Heart left ventricle (tissue), 13 donors: ENCODE data around the gene MPHOSPH6.

ENCODE experiments used
- POLR2A ChIP-seq, 2 donors: fragments of 450-650 bp; IDR thresholded peaks; one replicate each; pipeline ENCODE4 v1.6.1; 2017; ENCODE audit warnings: antibody characterized with exemption in 2 of 2, mild to moderate bottlenecking in 2 of 2, moderate library complexity in 2 of 2
- TF ChIP-seq, protein P1 (sequence below), 12 donors: fragments of 200-600 bp; sonication (generic) in 4 of 12; IDR thresholded peaks; one replicate each; pipeline versions ENCODE4 v1.5.0 to v1.8.0; 2018 to 2022; ENCODE audit warnings: antibody characterized with exemption in 12 of 12, mild to moderate bottlenecking in 5 of 12
- donor health status: ischemic (EF 13 %, LVEDD 7.1; RV severe dilation, severe dysfunction).
- donor health status: DM: no; HTN: yes; CAD: no.
- donor health status: DM: no; HTN: no; CAD: no.
- donor health status: ischemic (EF 25% LVEDD 6.9; RV normal size, moderate dysfunction).
- donor health status: ischemic (EF 25% LVEDD 5.7; RV mildly dilated, moderate dysfunction).
- donor health status: ischemic (EF 35%, LVEDD 5.7; RV mildly dilated, moderate dysfunction).
- donor health status: nonischemic (EF 11% LVEDD 7.7; RV severe dilation, severe dysfunction).
- donor health status: DM: yes; HTN: yes; CAD: no.
- donor health status: PGD.
- donor health status: ischemic (EF 29% LVEDD 5.4; RV normal size, mild dysfunction).
- donor health status: nonischemic (EF 23%, LVEDD 6.1; RV moderate dilation, normal function).

DNA sequence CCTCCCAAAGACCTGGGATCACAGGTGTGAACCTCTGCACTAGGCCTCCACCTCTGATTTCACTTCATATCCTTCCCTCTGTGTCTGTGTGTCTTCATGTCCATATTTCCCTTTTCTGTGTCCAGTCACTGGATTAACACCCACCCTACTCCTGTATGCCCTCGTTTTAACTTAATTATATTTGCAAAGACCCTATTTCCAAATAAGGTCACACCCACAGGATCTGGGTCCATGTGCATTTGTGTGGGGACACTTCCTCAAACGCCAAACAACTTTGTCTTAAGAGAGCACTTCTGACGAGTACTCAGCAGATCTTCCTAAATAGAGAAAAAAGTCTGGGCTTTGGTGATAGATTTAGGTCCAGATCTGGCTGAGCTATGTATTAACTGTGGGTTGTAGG, 56.3 kb downstream of the MPHOSPH6 start:
- TF ChIP-seq, protein P1, sequence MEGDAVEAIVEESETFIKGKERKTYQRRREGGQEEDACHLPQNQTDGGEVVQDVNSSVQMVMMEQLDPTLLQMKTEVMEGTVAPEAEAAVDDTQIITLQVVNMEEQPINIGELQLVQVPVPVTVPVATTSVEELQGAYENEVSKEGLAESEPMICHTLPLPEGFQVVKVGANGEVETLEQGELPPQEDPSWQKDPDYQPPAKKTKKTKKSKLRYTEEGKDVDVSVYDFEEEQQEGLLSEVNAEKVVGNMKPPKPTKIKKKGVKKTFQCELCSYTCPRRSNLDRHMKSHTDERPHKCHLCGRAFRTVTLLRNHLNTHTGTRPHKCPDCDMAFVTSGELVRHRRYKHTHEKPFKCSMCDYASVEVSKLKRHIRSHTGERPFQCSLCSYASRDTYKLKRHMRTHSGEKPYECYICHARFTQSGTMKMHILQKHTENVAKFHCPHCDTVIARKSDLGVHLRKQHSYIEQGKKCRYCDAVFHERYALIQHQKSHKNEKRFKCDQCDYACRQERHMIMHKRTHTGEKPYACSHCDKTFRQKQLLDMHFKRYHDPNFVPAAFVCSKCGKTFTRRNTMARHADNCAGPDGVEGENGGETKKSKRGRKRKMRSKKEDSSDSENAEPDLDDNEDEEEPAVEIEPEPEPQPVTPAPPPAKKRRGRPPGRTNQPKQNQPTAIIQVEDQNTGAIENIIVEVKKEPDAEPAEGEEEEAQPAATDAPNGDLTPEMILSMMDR (IDR thresholded peaks at IDR 0.05): no peak
- TF ChIP-seq POLR2A (IDR thresholded peaks at IDR 0.05): no peak
